ENCODE results near the gene OPA1.

OPA1 gene

DNA sequence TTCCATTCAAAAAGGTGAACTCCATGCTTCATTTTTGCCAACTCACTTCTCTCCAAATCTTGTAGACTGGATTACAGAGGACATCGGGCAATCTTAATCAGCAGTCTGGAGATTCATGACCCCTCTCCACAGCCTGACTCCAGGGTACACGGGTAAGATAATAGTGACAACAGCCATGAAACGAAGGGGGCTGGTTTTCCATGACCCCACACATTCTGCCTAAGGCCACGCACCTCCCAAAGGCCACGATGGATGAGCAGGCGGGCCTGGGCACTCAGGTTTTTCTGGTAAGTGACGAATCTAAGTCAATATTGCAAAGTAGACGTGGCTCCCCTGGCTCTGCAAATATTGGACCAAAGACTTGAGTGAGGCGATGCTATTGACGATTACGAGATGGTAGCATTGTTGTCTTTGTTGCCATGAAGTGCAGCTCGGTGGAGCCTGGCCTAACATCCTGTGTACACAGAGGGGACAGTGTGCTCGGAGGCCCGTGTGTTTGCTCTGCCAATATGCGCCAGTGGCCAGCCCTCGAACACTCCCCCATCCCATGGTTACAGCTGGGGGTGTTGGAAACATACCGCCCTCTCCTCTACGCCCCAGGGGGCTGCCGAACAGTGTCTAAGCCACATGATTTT lies 119.1 kb downstream of the OPA1 start:
- Histone ChIP-seq H3K79me2 (no peaks in the 10 kb centered on the region), H3K4me1 (no peaks in the 10 kb centered on the region), H3K36me3 (ENCODE audit: control insufficient read depth, insufficient read depth, low read length) (no peaks in the 10 kb centered on the region), H3K9ac (no peak overlapping the region), H2AFZ (no peak overlapping the region), H3K4me2 (ENCODE audit: low read length) (no peak overlapping the region), H3K9me3 (ENCODE audit: control insufficient read depth, low read length) (no peaks in the 10 kb centered on the region), H3K27ac (no peak overlapping the region), H3K27me3 (ENCODE audit: control insufficient read depth, insufficient read depth, low read length) (no peaks in the 10 kb centered on the region), H3K4me3 (ENCODE audit: low read depth, low read length) (no peak overlapping the region)
- TF ChIP-seq, protein P1, sequence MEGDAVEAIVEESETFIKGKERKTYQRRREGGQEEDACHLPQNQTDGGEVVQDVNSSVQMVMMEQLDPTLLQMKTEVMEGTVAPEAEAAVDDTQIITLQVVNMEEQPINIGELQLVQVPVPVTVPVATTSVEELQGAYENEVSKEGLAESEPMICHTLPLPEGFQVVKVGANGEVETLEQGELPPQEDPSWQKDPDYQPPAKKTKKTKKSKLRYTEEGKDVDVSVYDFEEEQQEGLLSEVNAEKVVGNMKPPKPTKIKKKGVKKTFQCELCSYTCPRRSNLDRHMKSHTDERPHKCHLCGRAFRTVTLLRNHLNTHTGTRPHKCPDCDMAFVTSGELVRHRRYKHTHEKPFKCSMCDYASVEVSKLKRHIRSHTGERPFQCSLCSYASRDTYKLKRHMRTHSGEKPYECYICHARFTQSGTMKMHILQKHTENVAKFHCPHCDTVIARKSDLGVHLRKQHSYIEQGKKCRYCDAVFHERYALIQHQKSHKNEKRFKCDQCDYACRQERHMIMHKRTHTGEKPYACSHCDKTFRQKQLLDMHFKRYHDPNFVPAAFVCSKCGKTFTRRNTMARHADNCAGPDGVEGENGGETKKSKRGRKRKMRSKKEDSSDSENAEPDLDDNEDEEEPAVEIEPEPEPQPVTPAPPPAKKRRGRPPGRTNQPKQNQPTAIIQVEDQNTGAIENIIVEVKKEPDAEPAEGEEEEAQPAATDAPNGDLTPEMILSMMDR (IDR thresholded peaks at IDR 0.05): no peak

DNA sequence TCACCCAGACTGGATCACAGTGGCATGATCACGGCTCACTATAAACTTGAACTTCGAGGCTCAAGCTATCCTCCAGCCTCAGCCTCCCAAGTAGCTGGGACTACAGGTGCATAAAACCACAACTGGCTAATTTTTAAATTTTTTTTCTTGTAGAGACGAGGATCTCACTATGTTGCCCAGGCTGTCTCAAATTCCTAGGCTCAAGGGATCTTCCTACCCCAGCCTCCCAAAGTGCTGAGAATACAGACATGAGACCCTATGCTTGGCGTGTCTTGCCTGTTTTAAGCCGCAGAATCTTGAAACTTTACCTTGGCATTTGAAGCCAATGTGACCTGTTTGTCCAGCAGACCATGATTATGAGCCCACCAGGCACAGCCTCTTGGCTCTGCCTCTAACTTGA lies 119.9 kb downstream of the OPA1 start:
- no peaks in the 10 kb centered on the region for H3K27me3 ChIP-seq (ENCODE audit: control insufficient read depth, insufficient read depth, low read length)

DNA sequence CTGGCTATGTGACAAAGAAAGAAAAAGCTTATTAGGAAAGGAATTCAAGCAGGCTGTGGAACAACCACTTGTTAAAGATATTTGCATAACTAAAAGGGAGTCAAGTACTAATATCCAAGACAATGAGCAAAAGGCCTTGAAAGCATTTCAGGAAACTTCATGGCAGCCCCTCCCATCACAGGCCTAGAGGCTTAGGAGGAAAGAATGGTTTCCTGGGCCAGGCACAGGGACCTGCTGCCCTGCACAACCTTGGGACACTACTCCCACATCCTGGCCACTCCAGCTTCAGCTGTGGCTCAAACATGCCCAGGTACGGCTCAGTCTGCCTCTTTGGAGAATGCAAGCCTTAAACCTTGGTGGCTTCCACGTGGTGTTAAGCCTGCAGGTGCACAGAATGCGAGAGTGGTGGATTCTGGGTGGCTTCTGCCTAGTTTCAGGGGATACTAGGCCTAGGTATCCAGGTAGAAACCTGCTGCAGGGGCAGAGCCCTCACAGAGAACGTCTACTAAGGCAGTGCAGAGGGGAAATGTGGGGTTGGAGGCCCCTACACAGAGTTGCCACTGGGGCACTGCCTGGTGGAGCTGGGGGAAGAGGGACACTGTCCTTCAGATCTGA lies 121.6 kb downstream of the OPA1 start:
- H3K4me3 ChIP-seq (ENCODE audit: low read depth, low read length): no peak overlapping the region
- no peak overlapping the region for H2AFZ ChIP-seq
- H3K9ac ChIP-seq: no peak overlapping the region
- TF ChIP-seq, protein P1 (IDR thresholded peaks at IDR 0.05): no peak
- no peaks in the 10 kb centered on the region for H3K4me1 ChIP-seq
- H3K27me3 ChIP-seq (ENCODE audit: control insufficient read depth, insufficient read depth, low read length): no peaks in the 10 kb centered on the region
- H3K36me3 ChIP-seq (ENCODE audit: control insufficient read depth, insufficient read depth, low read length): no peaks in the 10 kb centered on the region
- no peaks in the 10 kb centered on the region for H3K9me3 ChIP-seq (ENCODE audit: control insufficient read depth, low read length)
- H3K4me2 ChIP-seq (ENCODE audit: low read length): no peak overlapping the region
- H3K79me2 ChIP-seq: no peaks in the 10 kb centered on the region
- no peak overlapping the region for H3K27ac ChIP-seq

More for the DNA sequence above, 119.9 kb downstream of the OPA1 start:
- H3K9ac ChIP-seq: no peak overlapping the region
- no peaks in the 10 kb centered on the region for H3K4me1 ChIP-seq
- H3K4me3 ChIP-seq (ENCODE audit: low read depth, low read length): no peak overlapping the region
- no peak overlapping the region for H2AFZ ChIP-seq
- H3K36me3 ChIP-seq (ENCODE audit: control insufficient read depth, insufficient read depth, low read length): no peaks in the 10 kb centered on the region
- no peak overlapping the region for H3K27ac ChIP-seq
- H3K79me2 ChIP-seq: no peaks in the 10 kb centered on the region
- H3K4me2 ChIP-seq (ENCODE audit: low read length): no peak overlapping the region
- TF ChIP-seq, protein P1 (IDR thresholded peaks at IDR 0.05): no peak
- H3K9me3 ChIP-seq (ENCODE audit: control insufficient read depth, low read length): no peaks in the 10 kb centered on the region

DNA sequence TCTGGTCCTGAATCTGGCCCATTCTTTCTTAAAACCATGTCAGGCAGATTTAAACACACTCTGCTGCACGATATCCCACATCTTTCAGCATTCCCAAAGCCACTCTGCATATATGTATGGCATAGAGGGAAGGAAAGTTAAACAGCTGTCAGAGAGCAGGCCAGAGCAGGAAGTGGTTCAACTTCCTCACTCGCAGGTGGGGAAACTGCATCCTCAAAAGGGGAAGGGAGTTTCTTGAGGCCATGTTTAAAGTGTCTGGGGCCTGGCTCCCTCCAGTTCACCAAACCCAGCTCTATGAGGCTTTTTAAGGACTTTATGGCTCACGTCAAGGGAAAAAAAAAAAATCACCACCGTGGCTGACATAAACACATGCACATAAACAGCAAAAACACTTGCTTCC lies 123.1 kb downstream of the OPA1 start:
- no peaks in the 10 kb centered on the region for H3K9me3 ChIP-seq (ENCODE audit: control insufficient read depth, low read length)
- H3K79me2 ChIP-seq: no peaks in the 10 kb centered on the region
- H3K9ac ChIP-seq: no peak overlapping the region
- no peak overlapping the region for H3K4me3 ChIP-seq (ENCODE audit: low read depth, low read length)
- TF ChIP-seq, protein P1 (IDR thresholded peaks at IDR 0.05): no peak
- H2AFZ ChIP-seq: no peak overlapping the region
- no peaks in the 10 kb centered on the region for H3K27me3 ChIP-seq (ENCODE audit: control insufficient read depth, insufficient read depth, low read length)
- H3K4me1 ChIP-seq: no peaks in the 10 kb centered on the region
- H3K36me3 ChIP-seq (ENCODE audit: control insufficient read depth, insufficient read depth, low read length): no peaks in the 10 kb centered on the region
- H3K4me2 ChIP-seq (ENCODE audit: low read length): no peak overlapping the region
- H3K27ac ChIP-seq: no peak overlapping the region

DNA sequence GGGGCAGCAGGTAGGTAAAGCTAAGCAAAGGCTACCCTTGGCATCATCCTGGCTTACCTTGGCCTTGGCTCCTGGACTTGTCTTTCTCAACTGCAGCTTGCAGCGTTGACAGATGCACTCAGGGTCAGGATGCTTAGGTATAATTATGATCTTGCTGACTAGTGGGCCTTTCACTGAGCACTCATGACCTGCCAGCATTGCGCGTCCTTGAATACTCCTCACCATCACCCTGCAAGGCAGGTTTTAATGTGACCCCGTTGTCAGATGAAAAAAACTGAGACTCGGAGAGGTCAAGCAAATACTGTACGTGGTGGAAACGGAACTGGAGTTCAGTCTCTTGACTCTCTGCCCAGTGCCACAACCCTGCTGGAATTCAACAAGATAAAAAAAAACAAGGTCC lies 126.7 kb downstream of the OPA1 start:
- Histone ChIP-seq H3K79me2 (no peaks in the 10 kb centered on the region), H3K27ac (no peak overlapping the region), H2AFZ (no peak overlapping the region), H3K36me3 (ENCODE audit: control insufficient read depth, insufficient read depth, low read length) (no peaks in the 10 kb centered on the region), H3K4me2 (ENCODE audit: low read length) (no peak overlapping the region), H3K9me3 (ENCODE audit: control insufficient read depth, low read length) (no peaks in the 10 kb centered on the region), H3K4me1 (no peaks in the 10 kb centered on the region), H3K27me3 (ENCODE audit: control insufficient read depth, insufficient read depth, low read length) (no peaks in the 10 kb centered on the region), H3K9ac (no peak overlapping the region), H3K4me3 (ENCODE audit: low read depth, low read length) (no peak overlapping the region)
- TF ChIP-seq, protein P1 (IDR thresholded peaks at IDR 0.05): no peak
